ENCODE data around the gene TMEM92.

TMEM92 gene

GRCh38 chr17:50261051-50261915, 13.0 kb upstream of the TMEM92 start:
- peak; percentile 10 for DNase-seq (ENCODE audit: extremely low spot score)
- ChIA-PET POLR2A (no interaction called here), CTCF (no interaction called here)
- TF ChIP-seq CTCF (IDR thresholded peaks at IDR 0.05; ENCODE audit: control extremely low read depth, extremely low read depth, low read depth, missing control alignments), result no peak

GRCh38 chr17:50262001-50262794, 12.1 kb upstream of the TMEM92 start:
- CTCF ChIA-PET, result interaction anchor here (1.2 kb wide), 2 partner anchors 35 to 60 kb away, joined by 3 to 6 read pairs; partner anchors contain the start of gene COL1A1
- POLR2A ChIA-PET, result no interaction called here
- TF ChIP-seq CTCF (IDR thresholded peaks at IDR 0.05; ENCODE audit: control extremely low read depth, extremely low read depth, low read depth, missing control alignments), result no peak
- peak; percentile 8 for DNase-seq (ENCODE audit: extremely low spot score)

- DNase-seq (ENCODE audit: extremely low spot score), result peak; percentile 9
- POLR2A ChIA-PET, result no interaction called here
Observed at GRCh38 chr17:50263331-50264262, 10.7 kb upstream of the TMEM92 start.

GRCh38 chr17:50264263-50265113, 9.8 kb upstream of the TMEM92 start:
- TF ChIP-seq CTCF (IDR thresholded peaks at IDR 0.05; ENCODE audit: control extremely low read depth, extremely low read depth, low read depth, missing control alignments), result no peak
- ChIA-PET POLR2A (no interaction called here), CTCF (interaction anchor here (1.6 to 6.8 kb wide), 2 partner anchors 62 to 66 kb away, joined by 4 to 91 read pairs; partner anchors contain the start of gene COL1A1)
- DNase-seq (ENCODE audit: extremely low spot score), result peak; percentile 7

More at GRCh38 chr17:50263331-50264262, 10.7 kb upstream of the TMEM92 start:
- CTCF ChIA-PET, result interaction anchor here (1.2 kb wide), 2 partner anchors 33 to 62 kb away, joined by 3 to 6 read pairs; partner anchors contain the start of gene COL1A1
- TF ChIP-seq CTCF (IDR thresholded peaks at IDR 0.05; ENCODE audit: control extremely low read depth, extremely low read depth, low read depth, missing control alignments), result no peak

GRCh38 chr17:50265212-50265611, 9.1 kb upstream of the TMEM92 start:
- POLR2A ChIA-PET, result no interaction called here
- no peak for DNase-seq (ENCODE audit: extremely low spot score)
- TF ChIP-seq CTCF (IDR thresholded peaks at IDR 0.05; ENCODE audit: control extremely low read depth, extremely low read depth, low read depth, missing control alignments), result no peak

More at GRCh38 chr17:50265212-50265611, 9.1 kb upstream of the TMEM92 start:
- CTCF ChIA-PET, result interaction anchor here (1.3 to 6.8 kb wide), 4 partner anchors 10 to 96 kb away, joined by 4 to 91 read pairs (median 5); partner anchors contain the start of genes COL1A1 and TMEM92
